WTC11 (cell line): ENCODE results near the gene MKS1. TPM values are rescaled to one million over a fixed set of nuclear protein-coding genes. Genes with fewer than 3 reads are reported as not detected.

ENCODE experiments used
- ATAC-seq: fragments of 200-7000 bp; cut with Tn5 transposase; 2 replicates; pipeline ENCODE4 v1.10.0; 2021; ENCODE audit warnings: mild to moderate bottlenecking, moderate library complexity
- CTCF ChIA-PET: fragments of 300-600 bp; sonication (Branson Sonifier 250); formaldehyde crosslinking; loops from one replicate; lab custom pipeline; 2021; ENCODE audit warnings: antibody characterized with exemption; lab: Charles Lee
- POLR2A ChIA-PET: fragments of 350-600 bp; sonication (Branson Sonifier 250); formaldehyde crosslinking; loops from one replicate; lab custom pipeline; 2021; ENCODE audit warnings: antibody characterized with exemption; lab: Charles Lee
- DNase-seq: peaks from one replicate; pipeline ENCODE4 v3.0.0; 2021; ENCODE audit warnings: low spot score
- H3K27ac Mint-ChIP-seq: 2 replicates; pipeline ENCODE4 v1.8.0; 2021; ENCODE audit warnings: mixed read lengths
- H3K27me3 Mint-ChIP-seq: 2 replicates; pipeline ENCODE4 v1.8.0; 2021; ENCODE audit warnings: low read depth, mild to moderate bottlenecking, moderate library complexity, mixed read lengths
- H3K36me3 Mint-ChIP-seq: 2 replicates; pipeline ENCODE4 v1.8.0; 2021; ENCODE audit warnings: mixed read lengths
- H3K4me1 Mint-ChIP-seq: 2 replicates; pipeline ENCODE4 v1.8.0; 2022; ENCODE audit warnings: mixed read lengths
- H3K4me3 Mint-ChIP-seq: 2 replicates; pipeline ENCODE4 v1.8.0; 2021; ENCODE audit warnings: mild to moderate bottlenecking, moderate library complexity, mixed read lengths
- H3K9me3 Mint-ChIP-seq: 2 replicates; pipeline ENCODE4 v1.8.0; 2021; ENCODE audit warnings: mixed read lengths
- CREB1 ChIP-seq: sonication (generic); formaldehyde crosslinking; IDR thresholded peaks from 2 replicates; pipeline ENCODE4 v1.8.0; 2023; ENCODE audit warnings: mild to moderate bottlenecking, missing genetic modification reagents
- CREM ChIP-seq: sonication (generic); formaldehyde crosslinking; IDR thresholded peaks from 2 replicates; pipeline ENCODE4 v1.8.1; 2022; ENCODE audit warnings: mild to moderate bottlenecking, missing genetic modification reagents, moderate library complexity
- JAZF1 ChIP-seq: fragments of 250-450 bp; sonication (Bioruptor Pico); IDR thresholded peaks from 2 replicates; pipeline ENCODE4 v1.9.0; 2021; ENCODE audit warnings: moderate library complexity, mild to moderate bottlenecking, inconsistent platforms
- MYBL2 ChIP-seq: sonication (generic); formaldehyde crosslinking; IDR thresholded peaks from 2 replicates; pipeline ENCODE4 v1.8.1; 2023; ENCODE audit warnings: mild to moderate bottlenecking, moderate library complexity, missing genetic modification reagents
- NFYB ChIP-seq: sonication (generic); formaldehyde crosslinking; conservative IDR thresholded peaks from 2 replicates; pipeline ENCODE4 v1.8.0; 2022; ENCODE audit warnings: low read depth, missing genetic modification reagents
- RORB ChIP-seq: fragments of 250-450 bp; sonication (Bioruptor Pico); IDR thresholded peaks from 2 replicates; pipeline ENCODE4 v1.9.0; 2021; ENCODE audit warnings: mild to moderate bottlenecking
- ZNF121 ChIP-seq: sonication (generic); formaldehyde crosslinking; IDR thresholded peaks from 2 replicates; pipeline ENCODE4 v1.8.0; 2023; ENCODE audit warnings: missing genetic modification reagents
- ZNF138 ChIP-seq: sonication (generic); formaldehyde crosslinking; conservative IDR thresholded peaks from 2 replicates; pipeline ENCODE4 v1.8.1; 2022; ENCODE audit warnings: mild to moderate bottlenecking, moderate library complexity, missing genetic modification reagents
- ZNF219 ChIP-seq: sonication (generic); formaldehyde crosslinking; IDR thresholded peaks from 2 replicates; pipeline ENCODE4 v1.8.0; 2023; ENCODE audit warnings: missing genetic modification reagents, mild to moderate bottlenecking, borderline replicate concordance
- ZNF232 ChIP-seq: sonication (generic); formaldehyde crosslinking; IDR thresholded peaks from 2 replicates; pipeline ENCODE4 v1.8.0; 2022; ENCODE audit warnings: mild to moderate bottlenecking, missing genetic modification reagents
- total RNA-seq: library from RNA; stranded (reverse); gene quantifications from 3 replicates; pipeline ENCODE4 v1.2.3, GENCODE V29; 2021
- TF ChIP-seq, protein P1 (sequence below): fragments of 250-450 bp; sonication (Bioruptor Pico); IDR thresholded peaks from 2 replicates; pipeline ENCODE4 v1.9.0; 2021; ENCODE audit warnings: mild to moderate bottlenecking, borderline replicate concordance
- TF ChIP-seq, protein P2 (sequence below): sonication (generic); formaldehyde crosslinking; conservative IDR thresholded peaks from 2 replicates; pipeline ENCODE4 v1.8.1; 2023; ENCODE audit warnings: mild to moderate bottlenecking, low read depth, missing genetic modification reagents, moderate library complexity
- TF ChIP-seq, protein P3 (sequence below): sonication (generic); formaldehyde crosslinking; IDR thresholded peaks from 2 replicates; pipeline ENCODE4 v1.8.1; 2022; ENCODE audit warnings: missing genetic modification reagents, borderline replicate concordance
- TF ChIP-seq, protein P4 (sequence below): sonication (generic); formaldehyde crosslinking; IDR thresholded peaks from 2 replicates; pipeline ENCODE4 v1.8.1; 2023; ENCODE audit warnings: mild to moderate bottlenecking, missing genetic modification reagents, moderate library complexity
- TF ChIP-seq, protein P5 (sequence below): fragments of 250-450 bp; sonication (Bioruptor Pico); conservative IDR thresholded peaks from 2 replicates; pipeline ENCODE4 v1.9.0; 2021; ENCODE audit warnings: mild to moderate bottlenecking

The MKS1 gene
- total RNA-seq, 1 experiment from 2014 or later: 24.2 TPM

DNA sequence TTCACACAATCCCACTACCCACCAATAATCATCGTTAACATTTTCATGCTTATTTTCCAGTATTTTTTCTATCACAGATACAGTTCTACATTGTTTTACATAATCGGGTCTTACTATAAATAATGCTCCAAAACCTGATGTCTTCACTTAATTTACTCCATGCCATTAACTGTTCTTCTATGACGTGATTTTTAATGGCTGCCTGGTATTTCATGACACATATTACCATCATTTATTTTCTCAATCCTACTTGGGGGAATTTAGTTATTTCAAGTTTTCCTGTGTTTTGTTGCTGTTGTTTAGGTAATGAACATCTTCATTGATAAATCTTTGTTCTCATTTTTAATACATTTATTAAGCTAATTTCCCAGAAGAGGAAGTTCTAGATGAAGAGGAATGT is 34.0 kb upstream of the MKS1 start:
- ATAC-seq: no peak
- peaks cover 7% of the 10 kb centered on the region for H3K9me3 Mint-ChIP-seq
- POLR2A ChIA-PET: no interaction called here
- H3K36me3 Mint-ChIP-seq: peaks cover 5% of the 10 kb centered on the region
- H3K27ac Mint-ChIP-seq: no peak overlapping the region
- no peak for TF ChIP-seq ZNF121
- TF ChIP-seq ZNF219: no peak
- TF ChIP-seq CREB1 (CRISPR knock-in tag): no peak
- TF ChIP-seq NFYB: no peak
- no peak for TF ChIP-seq ZNF138 (CRISPR knock-in tag)
- TF ChIP-seq, protein P1, sequence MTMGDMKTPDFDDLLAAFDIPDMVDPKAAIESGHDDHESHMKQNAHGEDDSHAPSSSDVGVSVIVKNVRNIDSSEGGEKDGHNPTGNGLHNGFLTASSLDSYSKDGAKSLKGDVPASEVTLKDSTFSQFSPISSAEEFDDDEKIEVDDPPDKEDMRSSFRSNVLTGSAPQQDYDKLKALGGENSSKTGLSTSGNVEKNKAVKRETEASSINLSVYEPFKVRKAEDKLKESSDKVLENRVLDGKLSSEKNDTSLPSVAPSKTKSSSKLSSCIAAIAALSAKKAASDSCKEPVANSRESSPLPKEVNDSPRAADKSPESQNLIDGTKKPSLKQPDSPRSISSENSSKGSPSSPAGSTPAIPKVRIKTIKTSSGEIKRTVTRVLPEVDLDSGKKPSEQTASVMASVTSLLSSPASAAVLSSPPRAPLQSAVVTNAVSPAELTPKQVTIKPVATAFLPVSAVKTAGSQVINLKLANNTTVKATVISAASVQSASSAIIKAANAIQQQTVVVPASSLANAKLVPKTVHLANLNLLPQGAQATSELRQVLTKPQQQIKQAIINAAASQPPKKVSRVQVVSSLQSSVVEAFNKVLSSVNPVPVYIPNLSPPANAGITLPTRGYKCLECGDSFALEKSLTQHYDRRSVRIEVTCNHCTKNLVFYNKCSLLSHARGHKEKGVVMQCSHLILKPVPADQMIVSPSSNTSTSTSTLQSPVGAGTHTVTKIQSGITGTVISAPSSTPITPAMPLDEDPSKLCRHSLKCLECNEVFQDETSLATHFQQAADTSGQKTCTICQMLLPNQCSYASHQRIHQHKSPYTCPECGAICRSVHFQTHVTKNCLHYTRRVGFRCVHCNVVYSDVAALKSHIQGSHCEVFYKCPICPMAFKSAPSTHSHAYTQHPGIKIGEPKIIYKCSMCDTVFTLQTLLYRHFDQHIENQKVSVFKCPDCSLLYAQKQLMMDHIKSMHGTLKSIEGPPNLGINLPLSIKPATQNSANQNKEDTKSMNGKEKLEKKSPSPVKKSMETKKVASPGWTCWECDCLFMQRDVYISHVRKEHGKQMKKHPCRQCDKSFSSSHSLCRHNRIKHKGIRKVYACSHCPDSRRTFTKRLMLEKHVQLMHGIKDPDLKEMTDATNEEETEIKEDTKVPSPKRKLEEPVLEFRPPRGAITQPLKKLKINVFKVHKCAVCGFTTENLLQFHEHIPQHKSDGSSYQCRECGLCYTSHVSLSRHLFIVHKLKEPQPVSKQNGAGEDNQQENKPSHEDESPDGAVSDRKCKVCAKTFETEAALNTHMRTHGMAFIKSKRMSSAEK (CRISPR knock-in tag): no peak
- TF ChIP-seq, protein P2, sequence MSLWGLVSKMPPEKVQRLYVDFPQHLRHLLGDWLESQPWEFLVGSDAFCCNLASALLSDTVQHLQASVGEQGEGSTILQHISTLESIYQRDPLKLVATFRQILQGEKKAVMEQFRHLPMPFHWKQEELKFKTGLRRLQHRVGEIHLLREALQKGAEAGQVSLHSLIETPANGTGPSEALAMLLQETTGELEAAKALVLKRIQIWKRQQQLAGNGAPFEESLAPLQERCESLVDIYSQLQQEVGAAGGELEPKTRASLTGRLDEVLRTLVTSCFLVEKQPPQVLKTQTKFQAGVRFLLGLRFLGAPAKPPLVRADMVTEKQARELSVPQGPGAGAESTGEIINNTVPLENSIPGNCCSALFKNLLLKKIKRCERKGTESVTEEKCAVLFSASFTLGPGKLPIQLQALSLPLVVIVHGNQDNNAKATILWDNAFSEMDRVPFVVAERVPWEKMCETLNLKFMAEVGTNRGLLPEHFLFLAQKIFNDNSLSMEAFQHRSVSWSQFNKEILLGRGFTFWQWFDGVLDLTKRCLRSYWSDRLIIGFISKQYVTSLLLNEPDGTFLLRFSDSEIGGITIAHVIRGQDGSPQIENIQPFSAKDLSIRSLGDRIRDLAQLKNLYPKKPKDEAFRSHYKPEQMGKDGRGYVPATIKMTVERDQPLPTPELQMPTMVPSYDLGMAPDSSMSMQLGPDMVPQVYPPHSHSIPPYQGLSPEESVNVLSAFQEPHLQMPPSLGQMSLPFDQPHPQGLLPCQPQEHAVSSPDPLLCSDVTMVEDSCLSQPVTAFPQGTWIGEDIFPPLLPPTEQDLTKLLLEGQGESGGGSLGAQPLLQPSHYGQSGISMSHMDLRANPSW (CRISPR knock-in tag): no peak
- TF ChIP-seq RORB (CRISPR knock-in tag): no peak
- TF ChIP-seq, protein P3, sequence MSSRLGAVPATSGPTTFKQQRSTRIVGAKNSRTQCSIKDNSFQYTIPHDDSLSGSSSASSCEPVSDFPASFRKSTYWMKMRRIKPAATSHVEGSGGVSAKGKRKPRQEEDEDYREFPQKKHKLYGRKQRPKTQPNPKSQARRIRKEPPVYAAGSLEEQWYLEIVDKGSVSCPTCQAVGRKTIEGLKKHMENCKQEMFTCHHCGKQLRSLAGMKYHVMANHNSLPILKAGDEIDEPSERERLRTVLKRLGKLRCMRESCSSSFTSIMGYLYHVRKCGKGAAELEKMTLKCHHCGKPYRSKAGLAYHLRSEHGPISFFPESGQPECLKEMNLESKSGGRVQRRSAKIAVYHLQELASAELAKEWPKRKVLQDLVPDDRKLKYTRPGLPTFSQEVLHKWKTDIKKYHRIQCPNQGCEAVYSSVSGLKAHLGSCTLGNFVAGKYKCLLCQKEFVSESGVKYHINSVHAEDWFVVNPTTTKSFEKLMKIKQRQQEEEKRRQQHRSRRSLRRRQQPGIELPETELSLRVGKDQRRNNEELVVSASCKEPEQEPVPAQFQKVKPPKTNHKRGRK: no peak
- TF ChIP-seq, protein P4, sequence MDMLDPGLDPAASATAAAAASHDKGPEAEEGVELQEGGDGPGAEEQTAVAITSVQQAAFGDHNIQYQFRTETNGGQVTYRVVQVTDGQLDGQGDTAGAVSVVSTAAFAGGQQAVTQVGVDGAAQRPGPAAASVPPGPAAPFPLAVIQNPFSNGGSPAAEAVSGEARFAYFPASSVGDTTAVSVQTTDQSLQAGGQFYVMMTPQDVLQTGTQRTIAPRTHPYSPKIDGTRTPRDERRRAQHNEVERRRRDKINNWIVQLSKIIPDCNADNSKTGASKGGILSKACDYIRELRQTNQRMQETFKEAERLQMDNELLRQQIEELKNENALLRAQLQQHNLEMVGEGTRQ (CRISPR knock-in tag): no peak
- TF ChIP-seq MYBL2 (CRISPR knock-in tag): no peak
- TF ChIP-seq CREM (CRISPR knock-in tag): no peak
- TF ChIP-seq ZNF232 (CRISPR knock-in tag): no peak
- TF ChIP-seq, protein P5, sequence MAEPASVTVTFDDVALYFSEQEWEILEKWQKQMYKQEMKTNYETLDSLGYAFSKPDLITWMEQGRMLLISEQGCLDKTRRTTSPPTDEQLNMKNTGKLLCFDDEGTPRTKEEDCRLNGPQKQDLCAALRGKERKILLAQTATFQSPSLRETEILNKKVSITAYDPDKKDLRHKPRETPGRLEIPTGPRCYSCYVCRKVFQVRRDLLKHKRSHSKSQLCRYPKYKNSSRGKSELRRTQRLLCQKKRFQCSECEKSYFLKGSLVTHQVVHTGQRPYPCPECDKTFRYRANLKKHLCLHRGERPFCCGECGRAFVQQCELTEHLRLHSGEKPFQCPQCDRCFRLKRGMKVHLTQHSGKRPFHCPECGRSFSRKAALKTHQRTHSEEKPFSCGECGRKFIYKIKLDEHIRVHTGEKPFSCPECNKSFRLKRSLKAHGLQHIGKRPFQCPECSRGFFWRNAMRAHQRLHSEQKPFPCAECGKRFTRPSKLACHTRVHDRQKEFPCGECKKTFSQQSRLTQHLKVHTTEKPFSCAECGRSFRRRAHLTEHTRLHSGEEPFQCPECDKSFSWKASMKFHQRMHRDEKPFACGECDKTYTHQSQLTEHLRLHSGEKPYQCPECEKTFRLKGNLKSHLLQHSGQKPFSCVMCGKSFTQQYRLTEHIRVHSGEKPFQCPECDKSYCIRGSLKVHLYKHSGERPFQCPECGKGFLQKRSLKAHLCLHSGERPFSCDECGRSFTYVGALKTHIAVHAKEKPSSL (CRISPR knock-in tag): no peak
- TF ChIP-seq JAZF1: no peak
- TF ChIP-seq, all 79 proteins: peak for 0
- no peak for DNase-seq
- Mint-ChIP-seq H3K4me3 (no peak overlapping the region), H3K27me3 (peaks cover 78% of the 10 kb centered on the region), H3K4me1 (peaks cover 12% of the 10 kb centered on the region)
- CTCF ChIA-PET: interaction anchor here (0.8 to 2.7 kb wide), 3 partner anchors 17 to 56 kb away, joined by 4 to 8 read pairs (median 7); no protein-coding TSS in a partner anchor
